Hepatocyte (in vitro differentiated cells): ENCODE measurements around the gene CWF19L2. TPM values are rescaled to one million over a fixed set of nuclear protein-coding genes. Genes with fewer than 3 reads are reported as not detected.

Experiments used
- DNase-seq: peaks from one replicate; pipeline ENCODE4 v3.0.0-alpha.2; 2016; ENCODE audit warnings: low spot score
- H2AFZ ChIP-seq: fragments of 200-600 bp; sonication (generic); 2 replicates; pipeline ENCODE4 v1.6.0; 2016; ENCODE audit warnings: antibody characterized with exemption, mild to moderate bottlenecking
- H3K27ac ChIP-seq: fragments of 200-600 bp; sonication (generic); 2 replicates; pipeline ENCODE4 v1.5.1; 2016; ENCODE audit warnings: mild to moderate bottlenecking
- H3K27me3 ChIP-seq: fragments of 200-600 bp; sonication (generic); 2 replicates; pipeline ENCODE4 v1.6.1; 2016
- H3K36me3 ChIP-seq: fragments of 200-600 bp; sonication (generic); replicated peaks from 2 replicates; pipeline ENCODE4 v1.5.1; 2016; ENCODE audit warnings: low read depth; ENCODE audit not compliant: insufficient read depth
- H3K4me1 ChIP-seq: fragments of 200-600 bp; sonication (generic); 2 replicates; pipeline ENCODE4 v1.5.1; 2016; ENCODE audit warnings: mild to moderate bottlenecking, moderate library complexity; ENCODE audit not compliant: insufficient read depth
- H3K4me2 ChIP-seq: fragments of 200-600 bp; sonication (generic); 2 replicates; pipeline ENCODE4 v1.6.0; 2016
- H3K4me3 ChIP-seq: fragments of 200-600 bp; sonication (generic); 2 replicates; pipeline ENCODE4 v1.5.1; 2016; ENCODE audit warnings: mild to moderate bottlenecking
- H3K79me2 ChIP-seq: fragments of 200-600 bp; sonication (generic); 2 replicates; pipeline ENCODE4 v1.6.0; 2017; ENCODE audit warnings: mild to moderate bottlenecking
- H3K9me2 ChIP-seq: fragments of 200-600 bp; sonication (generic); replicated peaks from 2 replicates; pipeline ENCODE4 v1.6.0; 2017; ENCODE audit warnings: mild to moderate bottlenecking; ENCODE audit not compliant: insufficient read depth
- H3K9me3 ChIP-seq: fragments of 200-600 bp; sonication (generic); 2 replicates; pipeline ENCODE4 v1.5.1; 2016; ENCODE audit warnings: low read depth, mild to moderate bottlenecking
- H4K20me1 ChIP-seq: fragments of 200-600 bp; sonication (generic); 2 replicates; pipeline ENCODE4 v1.6.0; 2016; ENCODE audit warnings: mild to moderate bottlenecking; ENCODE audit not compliant: insufficient read depth, poor library complexity, severe bottlenecking
- CTCF ChIP-seq: fragments of 200-600 bp; sonication (generic); IDR thresholded peaks from 2 replicates; pipeline ENCODE4 v1.5.1; 2016; ENCODE audit warnings: antibody characterized with exemption, mild to moderate bottlenecking; ENCODE audit not compliant: poor library complexity
- EZH2 ChIP-seq: fragments of 200-600 bp; sonication (generic); IDR thresholded peaks from 2 replicates; pipeline ENCODE4 v1.6.1; 2016; ENCODE audit warnings: antibody characterized with exemption, mild to moderate bottlenecking, borderline replicate concordance
- EZH2phosphoT487 ChIP-seq: fragments of 200-600 bp; sonication (generic); IDR thresholded peaks from one replicate; pipeline ENCODE4 v1.6.1; 2018; ENCODE audit warnings: antibody characterized with exemption, mild to moderate bottlenecking, low read depth, moderate library complexity; ENCODE audit not compliant: unreplicated experiment, severe bottlenecking
- WGBS: methylation state at CpG from one replicate; pipeline ENCODE4 v1.1.6; 2016; ENCODE audit warnings: low lambda C conversion rate; ENCODE audit errors: missing lambda C conversion rate; 5-methylcytosine and 5-hydroxymethylcytosine counted together
- polyA plus RNA-seq: library from polyadenylated mRNA; unstranded; fragments of >200 nt; fragmentation: Nextera tagmentation; extraction: Ambion mirVana; gene quantifications from 2 replicates; pipeline ENCODE4 v1.2.1, GENCODE V29; 2016
- total RNA-seq: library from RNA; depleted of rRNA; stranded (reverse); fragments of >200 nt; gene quantifications from 2 replicates; pipeline ENCODE4 v1.2.3, GENCODE V29; 2014

The CWF19L2 gene
- total and polyA plus RNA-seq, 2 experiments from 2014 or later = 4.3 to 14.0 TPM

DNA sequence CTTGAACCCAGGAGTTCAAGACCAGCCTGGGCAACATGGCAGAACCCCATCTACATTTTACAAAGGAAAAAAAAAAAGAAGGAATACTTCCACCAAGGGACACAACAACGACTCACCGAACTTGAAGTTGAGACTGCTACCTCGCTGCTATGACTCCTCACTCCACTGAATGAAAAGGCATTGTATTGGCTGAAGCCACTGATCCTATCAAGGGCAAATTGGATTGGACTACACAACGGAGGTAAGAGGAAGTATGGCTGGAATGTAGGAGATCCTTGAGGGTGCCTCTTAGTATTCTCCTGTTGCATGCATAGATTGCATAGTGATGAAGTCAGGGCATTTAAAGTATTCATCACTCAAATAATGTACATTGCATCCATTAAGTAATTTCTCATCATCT, 97.9 kb downstream of the CWF19L2 start:
- Histone ChIP-seq H4K20me1 (no peaks in the 10 kb centered on the region), H2AFZ (no peak overlapping the region), H3K9me2 (no peaks in the 10 kb centered on the region), H3K4me3 (no peak overlapping the region), H3K4me2 (no peak overlapping the region), H3K27me3 (no peaks in the 10 kb centered on the region), H3K36me3 (no peaks in the 10 kb centered on the region), H3K4me1 (no peaks in the 10 kb centered on the region), H3K9me3 (no peaks in the 10 kb centered on the region), H3K27ac (no peak overlapping the region), H3K79me2 (no peaks in the 10 kb centered on the region)
- TF ChIP-seq EZH2phosphoT487 (no peak), CTCF (no peak), EZH2 (no peak)
- DNase-seq = no peak
- 96% methylated on average over 4 of the region's 4 CpGs for WGBS

- no peaks in the 10 kb centered on the region for H3K27me3 ChIP-seq
- WGBS = 4% methylated on average over 1 of the region's 1 CpG
- H3K4me1 ChIP-seq = no peaks in the 10 kb centered on the region
- TF ChIP-seq EZH2phosphoT487 (no peak), CTCF (no peak), EZH2 (no peak)
- H3K4me3 ChIP-seq = no peak overlapping the region
- H3K36me3 ChIP-seq = no peaks in the 10 kb centered on the region
- no peak overlapping the region for H2AFZ ChIP-seq
- no peaks in the 10 kb centered on the region for H3K79me2 ChIP-seq
- DNase-seq = no peak
- H3K9me3 ChIP-seq = no peaks in the 10 kb centered on the region
- H4K20me1 ChIP-seq = no peaks in the 10 kb centered on the region
- H3K4me2 ChIP-seq = no peak overlapping the region
- no peak overlapping the region for H3K27ac ChIP-seq
- no peaks in the 10 kb centered on the region for H3K9me2 ChIP-seq
Measured at GRCh38 chr11:107357877-107358276, 99.7 kb downstream of the CWF19L2 start.

GRCh38 chr11:107354780-107355179, 102.8 kb downstream of the CWF19L2 start:
- no peak overlapping the region for H3K27ac ChIP-seq
- H3K4me2 ChIP-seq = no peak overlapping the region
- H3K9me3 ChIP-seq = no peaks in the 10 kb centered on the region
- no peak overlapping the region for H2AFZ ChIP-seq
- WGBS = 100% methylated on average over 2 of the region's 2 CpGs
- H3K79me2 ChIP-seq = no peaks in the 10 kb centered on the region
- no peaks in the 10 kb centered on the region for H3K27me3 ChIP-seq
- H3K4me3 ChIP-seq = no peak overlapping the region
- TF ChIP-seq EZH2 (no peak), EZH2phosphoT487 (no peak), CTCF (no peak)
- H3K4me1 ChIP-seq = no peaks in the 10 kb centered on the region
- DNase-seq = no peak
- no peaks in the 10 kb centered on the region for H4K20me1 ChIP-seq
- H3K36me3 ChIP-seq = no peaks in the 10 kb centered on the region
- H3K9me2 ChIP-seq = no peaks in the 10 kb centered on the region

DNA sequence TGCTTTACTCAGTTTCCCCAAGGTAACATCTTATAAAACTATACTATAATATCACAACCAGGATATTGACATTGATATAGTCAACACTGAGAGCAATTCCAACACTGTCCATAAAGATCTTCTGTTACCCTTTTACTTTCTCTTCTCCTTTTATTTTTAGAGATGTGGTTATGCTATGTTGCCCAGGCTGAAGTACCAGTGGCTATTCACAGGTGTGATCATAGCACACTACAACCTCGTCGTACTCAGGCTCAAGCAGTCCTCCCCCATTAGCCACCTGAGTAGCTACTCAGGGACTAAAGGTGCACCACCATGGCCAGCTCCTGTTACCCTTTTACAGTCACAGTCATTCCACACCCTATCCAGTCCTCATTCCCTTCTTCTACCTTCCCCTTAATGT, 119.7 kb downstream of the CWF19L2 start:
- no peak for DNase-seq
- Histone ChIP-seq H3K4me1 (no peaks in the 10 kb centered on the region), H2AFZ (no peak overlapping the region), H3K36me3 (no peaks in the 10 kb centered on the region), H3K9me2 (no peaks in the 10 kb centered on the region), H3K9me3 (no peaks in the 10 kb centered on the region), H3K27me3 (no peaks in the 10 kb centered on the region), H4K20me1 (no peaks in the 10 kb centered on the region), H3K79me2 (no peaks in the 10 kb centered on the region), H3K27ac (no peak overlapping the region), H3K4me3 (no peak overlapping the region), H3K4me2 (no peak overlapping the region)
- TF ChIP-seq CTCF (no peak), EZH2 (no peak), EZH2phosphoT487 (no peak)
- 97% methylated on average over 2 of the region's 2 CpGs for WGBS
